ENCODE results near the gene RARG.

The RARG gene

DNA sequence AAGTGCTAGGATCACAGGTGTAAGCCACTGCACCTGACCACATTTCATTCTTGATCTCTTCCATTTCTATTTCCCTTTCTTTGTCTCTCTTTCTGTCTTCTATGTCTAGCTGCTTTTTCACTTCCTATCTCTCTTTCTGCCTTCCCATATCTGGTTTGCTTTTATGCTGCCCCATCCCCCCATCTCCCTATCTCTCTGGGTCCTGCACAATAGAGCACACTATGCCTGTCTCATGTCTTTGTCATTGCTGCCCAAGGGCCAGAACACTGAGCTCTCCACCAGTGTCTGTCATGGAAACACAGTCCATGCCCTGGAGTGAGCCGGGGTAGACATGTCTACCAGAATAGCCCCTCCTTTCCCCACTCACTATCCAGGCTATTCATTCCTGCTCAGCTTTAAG, 12.3 kb upstream of the RARG start:
- no peak for DNase-seq

DNA sequence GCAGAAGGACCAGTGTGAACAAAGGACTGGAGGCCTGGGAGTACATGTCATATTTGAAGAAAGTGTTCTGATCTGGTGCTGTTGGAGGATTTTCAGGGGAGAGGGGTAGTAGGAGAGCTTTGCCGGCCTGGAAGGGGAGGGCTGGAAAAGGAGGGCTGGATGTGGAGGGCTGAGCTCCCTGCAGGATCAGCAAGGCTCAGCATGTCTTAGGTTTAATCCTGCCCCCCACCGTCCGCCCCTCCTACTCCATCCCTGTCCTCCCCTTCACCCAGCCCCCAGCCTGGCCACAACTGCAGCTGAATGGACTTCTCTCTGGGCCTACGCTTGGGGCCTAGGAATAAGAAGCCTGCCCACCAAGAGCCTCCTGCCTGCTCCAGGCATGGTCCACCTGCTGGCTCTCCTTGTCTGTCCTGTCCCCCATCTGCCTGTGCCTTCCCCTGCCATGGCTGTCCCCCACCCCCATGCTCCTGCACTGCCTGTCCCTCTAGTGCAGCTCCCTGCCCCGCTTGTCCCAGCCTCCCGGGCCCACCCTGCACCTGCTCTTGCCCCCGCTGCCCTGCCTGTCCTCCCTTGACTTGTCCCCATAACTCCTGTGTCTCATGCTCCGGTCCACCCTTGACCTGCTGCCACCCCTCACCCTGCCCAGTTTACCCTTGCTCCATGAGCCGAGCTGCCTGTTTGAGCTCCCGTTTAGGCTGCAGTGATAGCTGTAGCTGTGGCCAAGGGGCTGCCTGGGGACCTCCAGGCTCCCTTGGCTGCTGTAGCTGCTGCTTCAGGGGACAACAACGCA, 9.8 kb upstream of the RARG start:
- no peak for DNase-seq

DNA sequence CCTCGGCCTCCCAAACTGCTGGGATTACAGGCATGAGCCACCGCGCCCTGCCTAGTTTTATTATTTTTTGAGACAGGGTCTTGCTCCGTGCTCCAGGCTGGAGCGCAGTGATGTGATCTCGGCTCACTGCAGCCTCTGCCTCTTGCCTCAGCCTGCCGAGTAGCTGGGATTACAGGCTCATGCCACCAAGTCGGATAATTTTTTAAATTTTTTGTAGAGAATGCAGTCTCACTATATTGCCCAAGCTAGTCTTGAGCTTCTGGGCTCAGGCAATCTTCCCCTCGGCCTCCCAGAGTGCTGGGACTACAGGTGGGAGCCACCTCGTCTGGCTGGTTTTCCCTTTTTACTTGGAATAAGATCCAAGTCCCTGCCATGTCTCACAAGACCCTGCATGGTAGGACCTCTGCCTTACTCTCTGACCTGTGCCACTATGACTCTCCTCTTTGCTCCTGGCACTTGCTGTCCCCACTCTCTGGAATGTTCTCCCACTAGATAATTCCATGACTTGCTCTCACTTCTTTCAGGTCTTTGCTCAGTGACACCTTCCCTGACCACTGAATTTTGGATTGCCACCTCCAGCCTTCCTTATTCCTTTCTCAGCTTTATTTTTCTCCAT, 7.7 kb upstream of the RARG start:
- DNase-seq = no peak

DNA sequence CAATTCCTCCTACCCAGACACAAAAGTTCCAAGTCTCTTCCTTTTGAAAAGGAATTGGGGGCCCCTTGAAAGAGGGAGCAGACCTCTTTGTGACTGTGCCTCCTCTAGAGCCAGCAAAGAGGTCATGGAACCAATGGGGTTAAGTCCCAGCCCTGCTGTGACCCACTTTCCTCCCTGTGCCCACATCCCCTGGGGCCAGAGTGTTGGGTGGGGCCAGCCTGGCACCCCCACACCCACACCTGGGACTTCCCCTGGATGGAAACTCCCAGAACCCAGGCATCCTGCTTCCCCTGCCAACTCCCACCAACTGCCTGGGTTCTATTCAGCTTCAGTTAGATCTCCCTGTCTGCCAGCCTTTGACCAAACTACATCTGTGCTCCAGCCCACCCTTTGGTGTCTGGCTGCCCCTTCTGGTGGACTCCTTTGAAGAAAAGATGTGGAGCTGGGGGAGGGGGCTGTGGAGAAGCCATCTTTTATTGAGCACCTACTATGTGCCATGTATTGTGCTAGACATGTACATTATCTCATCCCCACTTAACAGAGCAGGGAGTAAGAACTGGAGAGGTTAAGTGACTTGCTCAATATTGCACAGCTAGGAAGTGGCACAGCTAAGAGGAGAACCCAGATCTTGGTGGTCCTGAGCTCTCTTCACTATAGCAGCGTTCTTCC, 4.6 kb upstream of the RARG start:
- peak; percentile 84 for DNase-seq

DNA sequence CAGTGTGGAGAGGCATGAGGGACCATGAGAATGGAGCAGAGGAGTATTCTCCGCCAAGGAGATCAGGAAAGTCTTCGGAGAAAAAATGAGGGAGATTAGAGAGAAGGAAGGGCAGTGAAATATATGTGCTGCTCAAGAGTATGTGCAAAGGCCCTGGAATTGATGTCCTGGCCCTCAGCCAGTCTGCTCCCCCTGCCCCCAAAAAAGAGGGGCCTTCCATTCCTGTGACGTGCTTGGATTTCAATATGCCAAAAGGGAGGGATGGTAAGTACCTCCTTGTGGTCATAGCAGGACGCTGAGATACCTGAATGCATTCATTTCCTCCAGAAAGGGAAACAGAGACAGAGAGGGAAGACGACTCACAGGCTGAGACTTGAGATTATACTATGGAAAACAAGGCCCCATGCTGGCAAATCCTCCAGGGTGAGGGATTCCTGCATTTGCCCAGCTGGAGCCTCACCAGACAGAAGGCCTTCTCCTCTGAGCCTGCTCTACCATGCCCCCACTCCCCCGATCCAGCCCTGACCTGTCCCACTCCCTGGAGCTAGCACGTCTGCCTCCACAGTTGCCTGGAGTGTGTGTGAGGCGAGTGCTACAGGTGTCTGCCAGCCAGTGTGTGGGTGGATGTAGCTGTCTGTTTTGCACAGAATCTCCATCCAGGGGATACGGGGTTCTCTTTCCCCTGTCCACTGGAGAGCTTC, 3.9 kb upstream of the RARG start:
- no peak for DNase-seq

DNA sequence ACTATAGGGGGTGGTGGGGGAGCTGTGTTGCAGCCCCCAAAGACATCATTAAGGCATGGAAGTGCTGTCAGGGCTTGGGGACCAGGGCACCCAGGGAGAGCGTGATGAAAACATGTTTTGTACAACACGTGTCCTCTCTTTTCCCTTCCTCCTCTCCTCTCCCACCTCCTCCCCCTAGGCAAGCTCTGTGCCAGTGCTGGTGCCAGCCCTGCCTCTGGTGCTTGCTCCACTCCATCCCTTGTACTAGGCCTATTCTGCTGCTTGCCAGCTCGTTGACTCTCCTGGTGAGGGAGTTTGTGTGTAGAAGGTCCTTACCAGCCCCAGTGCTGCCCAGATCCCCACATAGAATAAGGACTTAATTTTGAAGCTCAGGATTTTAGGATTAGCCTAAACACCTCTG, 3.2 kb upstream of the RARG start:
- DNase-seq = no peak

DNA sequence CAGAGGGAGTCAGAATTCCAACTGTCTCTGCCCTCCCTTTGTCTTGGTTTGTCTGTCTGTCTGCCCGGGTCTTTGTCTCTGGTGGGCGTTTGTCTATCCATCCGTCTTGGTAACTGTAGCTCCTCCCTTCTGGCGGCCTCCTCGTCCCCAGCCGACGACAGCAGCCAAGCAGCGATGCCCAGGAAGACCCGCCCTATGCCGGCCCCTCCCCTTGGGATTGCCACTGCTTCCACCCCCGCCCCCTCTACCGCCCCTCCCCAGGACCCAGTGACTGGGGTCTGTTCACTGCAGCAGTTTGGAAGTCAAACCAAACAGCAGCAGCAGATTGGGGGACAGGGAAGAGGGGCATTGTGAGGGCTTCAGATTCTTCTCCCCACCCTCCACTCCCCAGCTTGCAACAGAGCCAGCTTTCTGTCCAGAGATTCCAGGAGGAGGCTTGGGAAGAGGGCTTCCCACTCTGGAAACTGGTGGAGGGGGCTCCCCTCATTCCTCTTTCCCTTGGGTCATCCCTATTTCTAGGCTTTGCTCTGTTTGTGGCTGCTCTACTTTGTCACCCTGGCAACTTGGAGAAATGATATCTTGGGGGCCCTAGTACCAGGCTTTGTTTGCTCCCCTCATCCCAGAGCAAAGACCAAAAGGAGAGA, 2.4 kb upstream of the RARG start:
- DNase-seq = no peak

DNA sequence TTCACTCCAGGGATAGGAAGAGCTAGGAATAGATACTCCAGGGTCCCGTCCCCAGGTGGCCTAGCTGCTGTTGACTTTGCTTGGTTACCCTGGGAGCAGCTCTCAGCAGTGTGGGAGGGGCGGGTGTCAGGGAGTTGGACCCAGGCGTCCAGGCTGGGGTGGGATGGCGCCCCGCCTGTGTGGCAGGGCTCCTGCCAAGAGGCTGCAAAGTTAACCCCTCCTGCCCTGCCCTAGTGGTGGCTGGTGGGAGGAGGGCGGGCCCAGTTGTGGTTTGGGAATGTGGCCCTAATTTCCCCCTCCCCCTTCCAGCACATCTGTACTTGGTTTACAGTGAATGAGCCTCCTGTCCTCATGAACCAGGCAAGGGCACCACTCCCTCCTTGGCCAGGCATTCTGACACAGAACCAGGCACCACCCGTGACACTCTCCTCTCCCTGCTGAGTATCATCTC, 1.7 kb upstream of the RARG start:
- no peak for DNase-seq

DNA sequence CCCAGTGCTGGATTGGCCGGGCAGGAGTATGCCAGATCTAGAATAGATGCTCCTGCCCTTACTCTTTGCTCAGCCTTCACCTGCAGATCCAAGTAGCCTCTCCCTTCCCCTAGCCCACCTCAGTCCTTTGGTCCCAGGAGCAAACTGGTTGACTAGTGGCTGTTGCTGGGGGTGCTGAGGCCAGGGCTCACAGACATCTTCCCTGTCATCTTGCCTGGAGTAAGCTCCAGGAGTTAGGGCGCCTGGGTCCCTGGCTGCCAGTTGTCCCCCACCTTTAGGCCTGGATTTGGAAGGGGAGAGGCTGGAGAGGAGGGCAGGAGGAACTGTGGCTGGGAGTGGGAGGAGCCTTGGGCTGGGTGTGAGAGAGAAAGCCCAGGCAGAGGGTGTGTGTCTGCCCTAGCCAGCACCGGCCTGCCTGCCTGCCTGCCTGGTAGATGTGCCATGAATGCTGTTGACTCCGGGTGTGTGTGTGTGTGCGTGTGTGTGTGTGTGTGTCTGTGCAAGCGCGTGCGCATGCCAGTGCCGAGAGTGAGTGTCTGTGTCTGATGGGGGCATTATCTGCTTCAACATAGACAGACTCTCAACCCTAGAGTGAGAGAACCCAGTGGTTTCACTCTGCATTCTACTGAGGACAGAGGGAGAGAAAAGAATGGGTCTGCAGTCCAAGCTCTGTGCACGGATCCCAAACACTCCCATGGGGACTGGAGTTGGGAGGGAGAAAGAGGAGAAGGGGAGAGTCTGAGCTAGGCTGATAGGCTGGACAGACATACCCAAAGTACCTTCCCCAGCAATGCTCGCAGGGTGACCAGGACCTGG, 845 bp upstream of the RARG start:
- DNase-seq = peak; percentile 47

DNA sequence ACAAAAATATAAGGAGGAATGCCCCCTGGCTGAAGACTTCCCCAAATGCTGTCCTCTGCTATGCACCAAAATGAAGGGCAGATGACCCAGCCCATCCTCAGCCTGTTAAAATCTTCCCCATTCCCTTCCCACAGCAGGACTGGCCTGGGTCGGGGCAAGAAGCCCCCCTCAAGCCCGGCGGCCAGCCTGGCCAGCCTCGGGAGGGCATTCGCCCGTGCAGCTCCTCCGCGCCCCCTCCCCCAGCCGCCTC, 413 bp downstream of the RARG start:
- no peak for DNase-seq

DNA sequence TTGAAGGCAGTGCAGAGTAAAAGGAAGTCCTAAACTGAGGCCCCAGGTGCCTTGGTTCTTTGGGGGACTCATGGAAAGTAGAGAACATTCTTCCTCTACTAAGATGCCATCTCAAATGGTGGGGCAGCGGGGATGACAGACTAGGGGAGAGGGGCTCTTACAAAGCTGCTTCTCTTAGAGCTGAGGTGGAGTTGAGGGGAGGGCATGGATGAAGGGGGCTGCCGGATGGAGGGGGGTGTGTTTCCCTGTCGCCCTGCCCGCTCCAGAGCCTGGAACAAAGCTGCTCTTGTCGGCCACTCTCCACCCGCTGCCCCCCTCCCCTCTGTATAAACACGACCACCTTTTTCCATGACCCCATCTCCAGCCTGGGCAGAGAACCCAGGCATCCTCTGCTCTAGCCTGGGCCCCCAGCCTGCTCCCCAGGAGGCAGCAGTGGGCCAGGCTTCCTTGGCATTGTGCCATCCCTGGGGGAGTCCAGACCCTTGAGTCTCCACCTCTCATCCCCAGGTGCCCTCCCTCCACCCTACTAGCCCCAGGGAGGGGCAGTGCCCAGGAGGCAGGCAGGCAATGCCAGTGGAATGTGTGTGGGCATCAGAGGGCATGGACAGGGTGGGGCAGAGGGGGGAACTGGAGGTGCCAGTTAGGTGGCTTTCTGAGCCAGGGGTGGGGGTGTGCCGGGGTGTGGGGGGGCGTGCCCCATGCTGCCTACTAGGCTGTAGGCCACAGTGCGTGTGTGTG, 1.7 kb downstream of the RARG start:
- DNase-seq = no peak

DNA sequence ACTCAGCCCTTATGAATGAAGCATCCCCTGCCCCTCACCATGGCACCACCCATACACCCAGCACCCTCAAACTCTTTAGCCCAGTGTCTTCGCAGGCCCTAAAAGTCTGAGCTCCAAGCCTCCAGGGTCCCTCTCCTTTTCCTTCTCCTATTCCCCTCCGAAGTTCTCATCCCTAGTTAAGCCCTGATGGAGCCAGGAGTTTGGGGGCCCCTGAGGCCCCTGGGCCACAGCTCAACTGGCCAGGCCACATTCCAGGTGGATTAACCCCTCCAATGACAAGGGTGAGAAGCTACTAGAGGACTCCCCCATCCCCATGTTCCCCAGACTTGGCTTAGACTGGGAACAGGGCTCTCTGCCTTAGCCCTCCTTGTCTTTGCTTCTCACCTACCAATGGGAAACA, 2.6 kb downstream of the RARG start:
- no peak for DNase-seq

DNA sequence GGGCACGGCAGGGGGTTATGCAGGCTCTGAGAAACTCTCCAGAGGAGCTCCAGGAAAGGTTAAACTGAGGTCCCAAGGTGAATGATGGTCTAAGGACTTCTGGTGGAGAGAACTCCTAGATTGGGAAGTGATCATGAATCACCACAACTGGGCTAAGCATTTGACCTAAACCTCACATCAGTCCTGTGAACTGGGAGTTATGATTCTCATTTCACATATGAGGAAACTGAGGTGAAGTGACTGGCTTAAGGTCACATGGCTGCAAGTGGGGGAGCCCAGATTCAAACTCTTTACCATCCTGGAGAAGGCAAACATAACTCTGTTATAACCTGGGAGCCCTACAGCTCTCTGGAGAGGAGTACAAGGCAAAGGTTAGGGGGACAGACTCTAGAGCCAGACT, 4.2 kb downstream of the RARG start:
- no peak for DNase-seq

DNA sequence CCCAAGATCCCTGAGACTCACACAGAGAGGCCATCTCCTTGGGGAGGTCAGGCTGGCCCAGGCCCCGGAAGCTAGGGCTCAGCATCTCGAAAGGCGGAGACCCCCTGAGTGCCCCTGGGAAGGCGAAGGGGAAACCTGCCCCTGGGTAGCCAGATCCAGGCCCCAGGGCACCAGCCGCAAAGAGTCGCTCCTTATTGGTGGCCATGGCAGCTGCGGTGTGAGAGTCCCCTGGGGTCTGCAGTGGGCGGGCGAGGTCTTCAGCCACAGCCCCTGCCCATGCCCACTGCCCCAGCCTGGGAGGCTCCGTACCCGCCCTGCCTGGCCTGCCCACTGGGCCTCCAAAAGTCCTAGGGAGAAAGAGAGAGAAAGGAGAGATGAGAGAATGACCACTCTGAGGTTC, 4.7 kb downstream of the RARG start:
- DNase-seq = no peak

DNA sequence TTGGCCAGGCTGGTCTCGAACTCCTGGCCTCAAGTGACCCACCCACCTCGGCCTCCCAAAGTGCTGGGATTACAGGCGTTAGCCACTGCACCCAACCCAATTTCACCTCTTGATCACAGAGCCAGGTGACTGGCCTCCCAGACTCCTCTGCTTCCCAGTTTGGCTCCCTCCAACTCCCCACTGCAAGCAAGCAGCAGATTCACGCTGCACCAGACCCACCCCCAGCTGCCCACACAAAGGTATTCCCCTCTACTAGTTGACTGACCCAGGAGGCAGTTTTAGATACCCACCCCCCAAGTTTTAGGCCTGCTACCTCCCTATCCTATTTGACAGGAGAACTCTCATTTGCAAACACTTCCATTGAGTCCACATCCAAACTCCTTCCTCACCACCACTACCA, 5.2 kb downstream of the RARG start:
- DNase-seq = no peak

DNA sequence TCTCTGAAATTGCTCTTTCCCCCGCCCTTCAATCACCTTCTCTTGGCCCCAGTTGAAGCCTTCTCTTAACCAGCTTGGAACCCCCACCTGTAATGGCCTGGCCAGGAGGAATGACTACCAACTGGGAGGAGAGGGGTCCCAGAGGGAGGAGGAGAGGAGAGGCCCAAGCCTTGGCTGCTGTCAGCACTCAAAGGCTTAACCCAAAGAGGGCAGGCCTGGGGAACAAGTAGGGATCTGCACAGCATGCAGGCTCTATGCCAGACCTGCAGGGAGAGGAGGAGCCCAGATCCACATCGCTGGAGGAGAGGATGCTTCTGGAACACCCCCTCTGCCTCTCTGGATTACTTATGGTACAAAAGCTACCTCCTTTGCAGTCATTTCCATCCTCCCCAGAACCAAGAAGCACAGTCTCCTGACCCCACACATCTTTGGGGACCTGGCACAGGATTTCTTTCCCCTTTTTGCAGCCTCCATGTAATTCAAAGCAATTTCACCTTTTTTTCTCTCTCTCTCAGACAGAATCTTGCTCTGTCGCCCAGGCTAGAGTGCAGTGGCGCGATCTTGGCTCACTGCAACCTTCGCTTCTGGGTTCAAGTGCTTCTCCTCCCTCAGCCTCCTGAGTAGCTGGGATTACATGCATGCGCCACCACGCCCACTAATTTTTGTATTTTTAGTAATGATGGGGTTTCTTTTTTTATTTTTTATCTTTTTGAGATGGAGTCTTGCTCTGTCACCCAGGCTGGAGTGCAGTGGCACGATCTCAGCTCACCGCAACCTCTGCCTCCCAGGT, 6.2 kb downstream of the RARG start:
- no peak for DNase-seq

DNA sequence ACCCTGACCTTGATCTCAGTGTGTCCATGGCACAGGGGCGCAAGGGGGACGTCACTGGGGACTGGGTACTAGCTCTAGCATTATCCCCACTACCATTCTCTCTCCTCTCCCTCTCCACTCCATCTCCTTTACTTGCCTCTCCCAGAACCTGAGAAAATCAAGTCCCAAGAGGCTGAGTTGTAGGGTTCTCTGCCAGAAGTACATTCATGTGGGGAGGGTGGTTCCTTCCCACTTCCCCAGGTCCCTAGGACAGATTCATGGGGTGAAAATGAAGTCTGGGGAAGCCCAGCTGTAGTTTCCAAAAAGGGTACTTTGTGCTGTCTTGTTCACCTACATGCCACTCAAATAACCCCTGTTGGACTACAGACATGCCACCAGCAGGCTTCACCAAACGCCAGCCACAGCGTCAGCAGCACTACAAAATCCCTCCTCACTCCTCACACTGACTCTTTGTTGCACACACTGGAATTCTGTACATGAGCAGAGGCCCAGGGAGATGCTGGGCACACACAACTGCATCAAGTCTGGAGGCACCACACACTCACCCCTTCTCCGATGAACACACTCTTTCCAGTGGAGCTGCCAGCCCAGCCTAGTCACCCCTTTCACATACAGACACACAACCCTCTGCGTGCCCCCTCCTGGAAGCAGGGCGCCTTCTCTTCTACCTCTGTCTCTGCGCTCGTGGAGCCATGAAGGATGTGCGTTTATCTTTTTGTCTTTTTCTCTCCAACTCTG, 6.9 kb downstream of the RARG start:
- DNase-seq = no peak

DNA sequence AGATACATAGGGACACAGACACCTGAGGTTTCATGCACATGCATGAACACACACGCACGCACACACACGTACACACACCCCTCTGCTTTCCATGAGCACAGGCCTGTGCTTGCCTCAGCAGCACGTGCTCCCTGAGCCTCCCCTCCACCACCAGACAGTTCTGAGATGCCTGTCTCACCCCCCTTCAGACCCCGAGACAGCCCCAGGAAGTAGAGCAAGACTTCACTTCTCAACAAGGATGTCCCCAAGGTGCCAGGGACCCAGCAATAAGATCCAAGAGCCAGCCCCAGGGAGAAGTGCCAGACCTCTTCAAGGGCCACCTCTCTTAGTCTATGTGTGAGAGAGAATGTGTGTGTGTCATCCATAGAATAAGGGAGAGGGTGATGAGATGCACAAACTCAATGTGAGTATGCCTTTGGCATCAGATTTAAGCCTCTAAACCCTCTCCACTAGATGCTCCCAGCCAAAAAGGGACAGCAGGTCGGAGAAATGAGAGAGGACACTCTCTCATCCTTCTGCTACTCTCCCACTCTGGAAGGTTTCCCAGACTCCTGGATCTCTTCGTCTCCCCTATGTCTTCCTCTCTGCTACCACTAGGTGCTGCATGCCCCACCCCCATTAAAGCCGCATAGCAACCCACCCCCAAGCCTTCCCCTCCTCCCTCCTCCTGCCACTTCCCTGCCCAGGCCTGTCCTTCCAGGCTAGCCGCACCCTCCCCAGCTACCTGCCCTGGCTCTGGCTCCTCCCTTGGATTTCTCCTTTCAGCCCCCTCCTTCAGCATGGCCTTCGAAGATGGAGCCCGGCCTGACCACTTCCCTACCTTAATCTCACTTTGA, 7.7 kb downstream of the RARG start:
- DNase-seq = no peak

DNA sequence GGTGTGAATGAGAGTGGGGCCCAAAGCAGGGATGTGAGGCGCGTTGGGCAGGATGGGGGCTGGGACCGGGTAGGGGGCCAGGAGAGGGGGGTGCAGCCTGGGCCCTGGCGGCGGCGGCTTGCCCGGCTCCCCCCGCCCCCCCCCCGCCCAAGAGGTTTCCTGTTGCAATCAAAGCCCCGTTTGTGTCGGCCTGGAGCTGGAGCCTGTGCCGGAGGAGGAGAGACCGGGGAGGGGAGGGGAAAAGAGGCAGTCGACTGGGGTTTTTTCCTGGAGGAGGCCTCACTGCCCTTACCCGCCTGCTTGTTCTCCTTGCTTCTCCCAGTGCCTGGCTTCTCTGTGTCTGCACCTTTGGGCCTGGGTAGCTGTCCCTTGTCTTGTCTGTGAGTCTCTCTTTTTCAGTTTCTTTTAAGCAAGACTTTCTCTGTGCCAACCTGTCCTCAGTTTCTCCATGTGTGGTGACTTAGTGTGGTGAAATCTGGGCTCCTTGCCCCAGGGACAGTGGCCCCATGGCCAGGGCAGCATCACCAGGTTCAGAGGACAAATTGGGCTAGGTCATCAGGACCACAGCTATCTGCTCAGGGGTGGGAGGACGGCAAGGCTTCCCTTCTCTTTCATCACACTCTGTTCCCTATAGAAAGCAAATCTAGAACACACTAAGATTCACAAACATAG, 8.5 kb downstream of the RARG start:
- DNase-seq = peak; percentile 52

All from central memory CD4-positive, alpha-beta T cell (primary cell).